HEK293 (cell line): ENCODE measurements around the gene IRF2.

Experiments used
- CTCF ChIA-PET: fragments of 350-600 bp; formaldehyde crosslinking; extraction: SDS; loops from one replicate; lab custom pipeline; 2021; ENCODE audit warnings: antibody characterized with exemption; lab: Yijun Ruan, JAX
- POLR2A ChIA-PET: fragments of 300-600 bp; formaldehyde crosslinking; extraction: SDS; loops from one replicate; lab custom pipeline; 2020; ENCODE audit warnings: antibody characterized with exemption, inconsistent platforms; lab: Yijun Ruan, JAX
- H3K27ac ChIP-seq: fragments of 200-500 bp; sonication (Bioruptor generic); 2 replicates; pipeline ENCODE4 v1.5.1; 2014; ENCODE audit warnings: low read depth, low read length, control low read depth, inconsistent platforms; ENCODE audit errors: extremely low read depth
- H3K36me3 ChIP-seq, 2 experiments: fragments of 200-500 bp in 1 of 2; sonication (Bioruptor generic) in 1 of 2; 1 replicate in 1 of 2; 2 replicates in 1 of 2; pipeline ENCODE4 v1.5.1; 2014 to 2017; ENCODE audit warnings: inconsistent platforms in 2 of 2, low read length in 2 of 2; ENCODE audit not compliant: control insufficient read depth in 2 of 2, insufficient read depth in 1 of 2
- H3K4me1 ChIP-seq: fragments of 200-500 bp; sonication (Bioruptor generic); 2 replicates; pipeline ENCODE4 v1.5.1; 2014; ENCODE audit warnings: mild to moderate bottlenecking, low read length, inconsistent platforms; ENCODE audit not compliant: control insufficient read depth, insufficient read depth
- H3K4me3 ChIP-seq: 2 replicates; pipeline ENCODE4 v1.5.1; 2011; ENCODE audit warnings: low read depth, mild to moderate bottlenecking, control low read depth, low read length, moderate library complexity
- H3K9me3 ChIP-seq: fragments of 200-500 bp; sonication (Bioruptor generic); 2 replicates; pipeline ENCODE4 v1.5.1; 2014; ENCODE audit warnings: low read depth, low read length, inconsistent platforms; ENCODE audit not compliant: control insufficient read depth, insufficient read depth
- BCL11A ChIP-seq: fragments of 450-650 bp; formaldehyde crosslinking; IDR thresholded peaks from 2 replicates; pipeline ENCODE4 v1.5.1; 2016; ENCODE audit warnings: low read depth, missing biosample characterization, missing genetic modification characterization
- FEZF1 ChIP-seq: fragments of 450-650 bp; formaldehyde crosslinking; IDR thresholded peaks from 2 replicates; pipeline ENCODE4 v1.5.1; 2016; ENCODE audit warnings: missing biosample characterization, missing genetic modification characterization
- GFI1B ChIP-seq: fragments of 450-650 bp; formaldehyde crosslinking; IDR thresholded peaks from 2 replicates; pipeline ENCODE4 v1.5.1; 2016; ENCODE audit warnings: missing biosample characterization, missing genetic modification characterization
- KLF1 ChIP-seq: fragments of 450-650 bp; formaldehyde crosslinking; IDR thresholded peaks from 2 replicates; pipeline ENCODE4 v1.5.1; 2016; ENCODE audit warnings: missing biosample characterization, missing genetic modification characterization
- PRDM1 ChIP-seq: fragments of 450-650 bp; formaldehyde crosslinking; IDR thresholded peaks from 2 replicates; pipeline ENCODE4; 2016; ENCODE audit warnings: missing biosample characterization, missing genetic modification characterization
- REST ChIP-seq: fragments of 450-650 bp; formaldehyde crosslinking; IDR thresholded peaks from 2 replicates; pipeline ENCODE4 v1.5.1; 2016; ENCODE audit warnings: missing biosample characterization, missing genetic modification characterization
- TRIM28 ChIP-seq: IDR thresholded peaks from 2 replicates; pipeline ENCODE4 v1.6.1; 2011; ENCODE audit warnings: low read length, control low read depth, borderline replicate concordance
- ZBTB1 ChIP-seq: fragments of 450-650 bp; formaldehyde crosslinking; IDR thresholded peaks from 2 replicates; pipeline ENCODE4 v1.5.1; 2016; ENCODE audit warnings: missing biosample characterization, missing genetic modification characterization
- ZFP69B ChIP-seq: fragments of 450-650 bp; formaldehyde crosslinking; IDR thresholded peaks from 2 replicates; pipeline ENCODE4 v1.5.1; 2016; ENCODE audit warnings: missing biosample characterization, missing genetic modification characterization
- ZNF16 ChIP-seq: fragments of 450-650 bp; formaldehyde crosslinking; IDR thresholded peaks from 2 replicates; pipeline ENCODE4 v1.5.1; 2016; ENCODE audit warnings: low read depth, missing biosample characterization, missing genetic modification characterization
- ZNF175 ChIP-seq: fragments of 450-650 bp; formaldehyde crosslinking; IDR thresholded peaks from 2 replicates; pipeline ENCODE4 v1.5.1; 2016; ENCODE audit warnings: missing biosample characterization, missing genetic modification characterization
- ZNF211 ChIP-seq: fragments of 450-650 bp; formaldehyde crosslinking; IDR thresholded peaks from 2 replicates; pipeline ENCODE4 v1.5.1; 2016; ENCODE audit warnings: low read depth, missing biosample characterization, missing genetic modification characterization
- ZNF248 ChIP-seq: fragments of 450-650 bp; formaldehyde crosslinking; IDR thresholded peaks from 2 replicates; pipeline ENCODE4 v1.5.1; 2017; ENCODE audit warnings: missing biosample characterization, missing genetic modification characterization
- ZNF274 ChIP-seq, 2 experiments: fragments of 200-500 bp in 1 of 2; fragments of 450-650 bp in 1 of 2; sonication (Bioruptor generic) in 1 of 2; formaldehyde crosslinking in 1 of 2; IDR thresholded peaks; 2 replicates each; pipeline versions ENCODE4 v1.5.1 to v1.6.1; 2014 to 2016; ENCODE audit warnings: borderline replicate concordance in 1 of 2, inconsistent platforms in 1 of 2, low read length in 1 of 2, missing biosample characterization in 1 of 2, missing genetic modification characterization in 1 of 2
- ZNF473 ChIP-seq: fragments of 450-650 bp; formaldehyde crosslinking; IDR thresholded peaks from 2 replicates; pipeline ENCODE4 v1.5.1; 2017; ENCODE audit warnings: missing biosample characterization, missing genetic modification characterization
- ZNF558 ChIP-seq: fragments of 450-650 bp; formaldehyde crosslinking; IDR thresholded peaks from 2 replicates; pipeline ENCODE4 v1.5.1; 2016; ENCODE audit warnings: missing biosample characterization, missing genetic modification characterization
- ZNF610 ChIP-seq: fragments of 450-650 bp; formaldehyde crosslinking; IDR thresholded peaks from 2 replicates; pipeline ENCODE4 v1.5.1; 2016; ENCODE audit warnings: missing biosample characterization, missing genetic modification characterization, borderline replicate concordance
- ZNF677 ChIP-seq: fragments of 450-650 bp; IDR thresholded peaks from 2 replicates; pipeline ENCODE4 v1.5.0; 2018; ENCODE audit warnings: missing biosample characterization, mild to moderate bottlenecking, missing genetic modification characterization, moderate library complexity
- ZSCAN16 ChIP-seq: fragments of 450-650 bp; formaldehyde crosslinking; IDR thresholded peaks from 2 replicates; pipeline ENCODE4 v1.5.1; 2016; ENCODE audit warnings: missing biosample characterization, missing genetic modification characterization
- ZXDB ChIP-seq: fragments of 450-650 bp; formaldehyde crosslinking; IDR thresholded peaks from 2 replicates; pipeline ENCODE4 v1.5.1; 2016; ENCODE audit warnings: missing biosample characterization, missing genetic modification characterization
- TF ChIP-seq, protein P1 (sequence below): fragments of 450-650 bp; formaldehyde crosslinking; IDR thresholded peaks from 2 replicates; pipeline ENCODE4 v1.5.1; 2016; ENCODE audit warnings: missing biosample characterization, missing genetic modification characterization
- TF ChIP-seq, protein P2 (sequence below): fragments of 450-650 bp; formaldehyde crosslinking; IDR thresholded peaks from 2 replicates; pipeline ENCODE4 v1.5.1; 2016; ENCODE audit warnings: missing biosample characterization, missing genetic modification characterization, borderline replicate concordance
- TF ChIP-seq, protein P3 (sequence below): fragments of 450-650 bp; formaldehyde crosslinking; IDR thresholded peaks from 2 replicates; pipeline ENCODE4 v1.5.1; 2016; ENCODE audit warnings: missing biosample characterization, missing genetic modification characterization

The IRF2 gene

GRCh38 chr4:184398741-184399511 is 75.4 kb downstream of the IRF2 start:
- CTCF ChIA-PET, result no interaction called here
- no peak overlapping the region for H3K4me3 ChIP-seq
- POLR2A ChIA-PET, result no interaction called here
- H3K27ac ChIP-seq, result no peak overlapping the region
- peaks cover 0 to 32% of the 10 kb centered on the region in 2 experiments; a peak in 2 of 3 replicates for H3K36me3 ChIP-seq
- TF ChIP-seq ZFP69B (tag by site-specific recombination) (no peak), ZNF211 (no peak), ZNF610 (tag by site-specific recombination) (no peak), ZNF248 (tag by site-specific recombination) (no peak), ZNF473 (tag by site-specific recombination) (no peak), ZXDB (no peak), GFI1B (tag by site-specific recombination) (no peak), ZSCAN16 (tag by site-specific recombination) (no peak), TRIM28 (no peak), ZNF677 (tag by site-specific recombination) (no peak), ZNF558 (no peak), ZNF175 (tag by site-specific recombination) (no peak), ZNF16 (tag by site-specific recombination) (no peak), ZNF274 (IDR thresholded peaks at IDR 0.05; ENCODE audit: low read length) (no peak), ZNF274 (tag by site-specific recombination; IDR thresholded peaks at IDR 0.05; ENCODE audit: borderline replicate concordance) (no peak), PRDM1 (tag by site-specific recombination) (no peak), FEZF1 (tag by site-specific recombination) (no peak)
- TF ChIP-seq, protein P1, sequence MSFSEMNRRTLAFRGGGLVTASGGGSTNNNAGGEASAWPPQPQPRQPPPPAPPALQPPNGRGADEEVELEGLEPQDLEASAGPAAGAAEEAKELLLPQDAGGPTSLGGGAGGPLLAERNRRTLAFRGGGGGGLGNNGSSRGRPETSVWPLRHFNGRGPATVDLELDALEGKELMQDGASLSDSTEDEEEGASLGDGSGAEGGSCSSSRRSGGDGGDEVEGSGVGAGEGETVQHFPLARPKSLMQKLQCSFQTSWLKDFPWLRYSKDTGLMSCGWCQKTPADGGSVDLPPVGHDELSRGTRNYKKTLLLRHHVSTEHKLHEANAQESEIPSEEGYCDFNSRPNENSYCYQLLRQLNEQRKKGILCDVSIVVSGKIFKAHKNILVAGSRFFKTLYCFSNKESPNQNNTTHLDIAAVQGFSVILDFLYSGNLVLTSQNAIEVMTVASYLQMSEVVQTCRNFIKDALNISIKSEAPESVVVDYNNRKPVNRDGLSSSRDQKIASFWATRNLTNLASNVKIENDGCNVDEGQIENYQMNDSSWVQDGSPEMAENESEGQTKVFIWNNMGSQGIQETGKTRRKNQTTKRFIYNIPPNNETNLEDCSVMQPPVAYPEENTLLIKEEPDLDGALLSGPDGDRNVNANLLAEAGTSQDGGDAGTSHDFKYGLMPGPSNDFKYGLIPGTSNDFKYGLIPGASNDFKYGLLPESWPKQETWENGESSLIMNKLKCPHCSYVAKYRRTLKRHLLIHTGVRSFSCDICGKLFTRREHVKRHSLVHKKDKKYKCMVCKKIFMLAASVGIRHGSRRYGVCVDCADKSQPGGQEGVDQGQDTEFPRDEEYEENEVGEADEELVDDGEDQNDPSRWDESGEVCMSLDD (tag by site-specific recombination), result no peak
- TF ChIP-seq, protein P2, sequence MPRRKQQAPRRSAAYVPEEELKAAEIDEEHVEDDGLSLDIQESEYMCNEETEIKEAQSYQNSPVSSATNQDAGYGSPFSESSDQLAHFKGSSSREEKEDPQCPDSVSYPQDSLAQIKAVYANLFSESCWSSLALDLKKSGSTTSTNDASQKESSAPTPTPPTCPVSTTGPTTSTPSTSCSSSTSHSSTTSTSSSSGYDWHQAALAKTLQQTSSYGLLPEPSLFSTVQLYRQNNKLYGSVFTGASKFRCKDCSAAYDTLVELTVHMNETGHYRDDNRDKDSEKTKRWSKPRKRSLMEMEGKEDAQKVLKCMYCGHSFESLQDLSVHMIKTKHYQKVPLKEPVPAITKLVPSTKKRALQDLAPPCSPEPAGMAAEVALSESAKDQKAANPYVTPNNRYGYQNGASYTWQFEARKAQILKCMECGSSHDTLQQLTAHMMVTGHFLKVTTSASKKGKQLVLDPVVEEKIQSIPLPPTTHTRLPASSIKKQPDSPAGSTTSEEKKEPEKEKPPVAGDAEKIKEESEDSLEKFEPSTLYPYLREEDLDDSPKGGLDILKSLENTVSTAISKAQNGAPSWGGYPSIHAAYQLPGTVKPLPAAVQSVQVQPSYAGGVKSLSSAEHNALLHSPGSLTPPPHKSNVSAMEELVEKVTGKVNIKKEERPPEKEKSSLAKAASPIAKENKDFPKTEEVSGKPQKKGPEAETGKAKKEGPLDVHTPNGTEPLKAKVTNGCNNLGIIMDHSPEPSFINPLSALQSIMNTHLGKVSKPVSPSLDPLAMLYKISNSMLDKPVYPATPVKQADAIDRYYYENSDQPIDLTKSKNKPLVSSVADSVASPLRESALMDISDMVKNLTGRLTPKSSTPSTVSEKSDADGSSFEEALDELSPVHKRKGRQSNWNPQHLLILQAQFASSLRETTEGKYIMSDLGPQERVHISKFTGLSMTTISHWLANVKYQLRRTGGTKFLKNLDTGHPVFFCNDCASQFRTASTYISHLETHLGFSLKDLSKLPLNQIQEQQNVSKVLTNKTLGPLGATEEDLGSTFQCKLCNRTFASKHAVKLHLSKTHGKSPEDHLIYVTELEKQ (tag by site-specific recombination), result no peak
- no peaks in the 10 kb centered on the region for H3K9me3 ChIP-seq
- H3K4me1 ChIP-seq, result no peaks in the 10 kb centered on the region

DNA sequence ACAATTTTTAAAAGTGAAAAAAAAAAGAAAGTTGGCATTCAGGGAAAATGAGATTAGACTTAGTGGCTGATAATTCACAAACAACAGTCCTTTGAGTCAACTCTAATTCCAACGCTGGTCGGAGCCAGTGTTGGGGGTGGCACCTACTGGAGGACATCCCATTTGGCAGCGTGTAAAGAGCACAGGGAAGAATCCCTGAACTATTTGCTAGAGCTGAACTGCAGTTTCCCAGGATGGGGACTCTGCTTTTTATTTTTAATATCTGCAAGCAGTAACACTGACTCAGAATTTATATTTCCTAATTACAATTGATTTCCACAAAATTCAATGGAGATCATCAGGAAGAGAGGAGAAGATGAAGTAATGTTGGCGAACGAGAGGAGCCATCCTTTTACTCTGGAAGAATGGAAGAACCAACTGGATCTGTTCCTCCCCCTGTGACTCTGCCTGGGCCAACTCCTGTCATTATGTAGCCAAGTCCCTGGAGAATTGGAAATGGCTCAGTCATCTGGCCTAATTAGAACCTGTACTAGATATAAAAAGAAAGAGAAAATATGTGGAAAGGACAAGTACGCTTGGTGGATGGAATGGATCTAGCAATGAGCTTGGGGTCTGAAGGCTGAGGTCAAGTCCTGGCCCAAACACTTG is 76.7 kb downstream of the IRF2 start:
- Histone ChIP-seq H3K4me1 (no peaks in the 10 kb centered on the region), H3K36me3 (peaks cover 0 to 38% of the 10 kb centered on the region in 2 experiments; a peak in 2 of 3 replicates), H3K4me3 (no peak overlapping the region), H3K27ac (no peak overlapping the region), H3K9me3 (no peaks in the 10 kb centered on the region)
- POLR2A ChIA-PET, result no interaction called here
- CTCF ChIA-PET, result no interaction called here
- no peak for TF ChIP-seq REST
- no peak for TF ChIP-seq ZBTB1 (tag by site-specific recombination)
- no peak for TF ChIP-seq KLF1 (tag by site-specific recombination)
- TF ChIP-seq BCL11A, result no peak
- TF ChIP-seq, protein P3, sequence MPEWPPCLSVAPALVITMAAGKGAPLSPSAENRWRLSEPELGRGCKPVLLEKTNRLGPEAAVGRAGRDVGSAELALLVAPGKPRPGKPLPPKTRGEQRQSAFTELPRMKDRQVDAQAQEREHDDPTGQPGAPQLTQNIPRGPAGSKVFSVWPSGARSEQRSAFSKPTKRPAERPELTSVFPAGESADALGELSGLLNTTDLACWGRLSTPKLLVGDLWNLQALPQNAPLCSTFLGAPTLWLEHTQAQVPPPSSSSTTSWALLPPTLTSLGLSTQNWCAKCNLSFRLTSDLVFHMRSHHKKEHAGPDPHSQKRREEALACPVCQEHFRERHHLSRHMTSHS, result no peak
